ENCODE measurements around the gene USP6NL. TPM values are rescaled to one million over a fixed set of nuclear protein-coding genes. Genes with fewer than 3 reads are reported as not detected.

The USP6NL gene
- total RNA-seq, 2 experiments from 2014 or later, result 2.3 to 2.5 TPM

- H3K36me3 Mint-ChIP-seq (ENCODE audit: low read depth), result no peaks in the 10 kb centered on the region
- TF ChIP-seq CTCF (IDR thresholded peaks at IDR 0.05), result no peak
- peaks cover 5% of the 10 kb centered on the region for H3K4me1 Mint-ChIP-seq (ENCODE audit: low read depth)
- H3K4me3 Mint-ChIP-seq, result no peak overlapping the region
- no peaks in the 10 kb centered on the region for H3K9me3 Mint-ChIP-seq
- DNase-seq, result peak; percentile 33
- H3K27me3 Mint-ChIP-seq, result peaks cover 5% of the 10 kb centered on the region
- intact Hi-C loops (cut with micrococcal nuclease), result no loop called here
- H3K27ac Mint-ChIP-seq, result no peak overlapping the region
- CTCF ChIA-PET, result no interaction called here
- ATAC-seq, result no peak
- POLR2A ChIA-PET, result no interaction called here
Observed at GRCh38 chr10:11625019-11625735, 13.7 kb upstream of the USP6NL start.

- POLR2A ChIA-PET, result no interaction called here
- H3K4me1 Mint-ChIP-seq (ENCODE audit: low read depth), result peaks cover 12% of the 10 kb centered on the region
- CTCF ChIA-PET, result interaction anchor here (1.1 to 1.5 kb wide), 3 partner anchors 11 to 140 kb away, joined by 3 read pairs; no protein-coding TSS in a partner anchor
- no peak for TF ChIP-seq CTCF (IDR thresholded peaks at IDR 0.05)
- H3K4me3 Mint-ChIP-seq, result no peak overlapping the region
- H3K9me3 Mint-ChIP-seq, result peaks cover 10% of the 10 kb centered on the region
- H3K27ac Mint-ChIP-seq, result no peak overlapping the region
- intact Hi-C loops (cut with micrococcal nuclease), result no loop called here
- ATAC-seq, result no peak
- no peak for DNase-seq
- H3K36me3 Mint-ChIP-seq (ENCODE audit: low read depth), result no peaks in the 10 kb centered on the region
- H3K27me3 Mint-ChIP-seq, result peaks cover 2% of the 10 kb centered on the region
Observed at GRCh38 chr10:11617233-11617632, 5.8 kb upstream of the USP6NL start.

- intact Hi-C loops (cut with micrococcal nuclease), result no loop called here
- no peak overlapping the region for H3K27ac Mint-ChIP-seq
- TF ChIP-seq CTCF (IDR thresholded peaks at IDR 0.05), result no peak
- DNase-seq, result no peak
- H3K4me1 Mint-ChIP-seq (ENCODE audit: low read depth), result peaks cover 16% of the 10 kb centered on the region
- ATAC-seq, result no peak
- ChIA-PET CTCF (interaction anchor here (0.7 to 1.5 kb wide), 5 partner anchors 12 to 141 kb away, joined by 3 read pairs; no protein-coding TSS in a partner anchor), POLR2A (no interaction called here)
- H3K4me3 Mint-ChIP-seq, result no peak overlapping the region
- peaks cover 10% of the 10 kb centered on the region for H3K9me3 Mint-ChIP-seq
- peaks cover 1% of the 10 kb centered on the region for H3K36me3 Mint-ChIP-seq (ENCODE audit: low read depth)
- peaks cover 4% of the 10 kb centered on the region for H3K27me3 Mint-ChIP-seq
Observed at GRCh38 chr10:11616021-11616420, 4.6 kb upstream of the USP6NL start.

GRCh38 chr10:11615396-11615795 lies 3.9 kb upstream of the USP6NL start:
- ATAC-seq (no peak), DNase-seq (no peak)
- no peak overlapping the region for H3K4me3 Mint-ChIP-seq
- intact Hi-C loops (cut with micrococcal nuclease), result no loop called here
- POLR2A ChIA-PET, result interaction anchor here (1.1 to 1.3 kb wide), 2 partner anchors 11 to 13 kb away, joined by 3 read pairs; no protein-coding TSS in a partner anchor
- no peak overlapping the region for H3K27ac Mint-ChIP-seq
- peaks cover 4% of the 10 kb centered on the region for H3K27me3 Mint-ChIP-seq
- peaks cover 10% of the 10 kb centered on the region for H3K9me3 Mint-ChIP-seq
- no peak for TF ChIP-seq CTCF (IDR thresholded peaks at IDR 0.05)
- CTCF ChIA-PET, result interaction anchor here (0.9 kb wide), 1 partner anchor 110 kb away, joined by 3 read pairs; no protein-coding TSS in a partner anchor
- peaks cover 20% of the 10 kb centered on the region for H3K4me1 Mint-ChIP-seq (ENCODE audit: low read depth)
- peaks cover 1% of the 10 kb centered on the region for H3K36me3 Mint-ChIP-seq (ENCODE audit: low read depth)
